Endodermal cell (in vitro differentiated cells): ENCODE results near the gene NACC2. TPM values are rescaled to one million over a fixed set of nuclear protein-coding genes. Genes with fewer than 3 reads are reported as not detected.

Source experiments
- DNase-seq: peaks from one replicate; pipeline ENCODE4 v3.0.0-alpha.2; 2017
- H3K27ac ChIP-seq: 2 replicates; pipeline ENCODE4 v1.5.1; 2013; ENCODE audit warnings: mild to moderate bottlenecking, low read depth, low read length, moderate library complexity
- H3K27me3 ChIP-seq: 2 replicates; pipeline ENCODE4 v1.6.1; 2013; ENCODE audit warnings: mild to moderate bottlenecking, low read length, moderate library complexity; ENCODE audit not compliant: insufficient read depth, control insufficient read depth, poor library complexity, severe bottlenecking
- H3K36me3 ChIP-seq: 2 replicates; pipeline ENCODE4 v1.7.0; 2013; ENCODE audit warnings: mild to moderate bottlenecking, low read length, moderate library complexity; ENCODE audit not compliant: control insufficient read depth, insufficient read depth
- H3K4me1 ChIP-seq: one replicate; pipeline ENCODE4 v1.7.0; 2013; ENCODE audit warnings: low read length; ENCODE audit not compliant: control insufficient read depth, insufficient read depth
- H3K4me3 ChIP-seq: 2 replicates; pipeline ENCODE4 v1.5.1; 2013; ENCODE audit warnings: mild to moderate bottlenecking, low read length, moderate library complexity
- H3K9ac ChIP-seq: 2 replicates; pipeline ENCODE4 v1.6.1; 2013; ENCODE audit warnings: mild to moderate bottlenecking, low read length, moderate library complexity; ENCODE audit not compliant: poor library complexity, severe bottlenecking; ENCODE audit errors: extremely low read depth
- H3K9me3 ChIP-seq: 2 replicates; pipeline ENCODE4 v1.6.1; 2013; ENCODE audit warnings: mild to moderate bottlenecking, low read length, moderate library complexity; ENCODE audit not compliant: control insufficient read depth
- H3K27ac Mint-ChIP-seq: 2 replicates; pipeline ENCODE4 v1.8.0; 2020; ENCODE audit warnings: mixed read lengths
- H3K27me3 Mint-ChIP-seq: 2 replicates; pipeline ENCODE4 v1.8.0; 2021; ENCODE audit warnings: mild to moderate bottlenecking, mixed read lengths; ENCODE audit not compliant: insufficient read depth
- H3K36me3 Mint-ChIP-seq: 2 replicates; pipeline ENCODE4 v1.8.0; 2020; ENCODE audit warnings: low read depth, mixed read lengths
- H3K4me1 Mint-ChIP-seq: 2 replicates; pipeline ENCODE4 v1.8.0; 2020; ENCODE audit warnings: mixed read lengths
- H3K4me3 Mint-ChIP-seq: 2 replicates; pipeline ENCODE4 v1.8.0; 2020; ENCODE audit warnings: mild to moderate bottlenecking, moderate library complexity, mixed read lengths
- H3K9me3 Mint-ChIP-seq: 2 replicates; pipeline ENCODE4 v1.8.0; 2020; ENCODE audit warnings: mild to moderate bottlenecking, mixed read lengths
- CTCF ChIP-seq: fragments of 200-600 bp; sonication (generic); conservative IDR thresholded peaks from 2 replicates; pipeline ENCODE4 v1.5.0; 2021; ENCODE audit warnings: antibody characterized with exemption, mild to moderate bottlenecking
- WGBS, 2 experiments: methylation state at CpG; one replicate each; pipeline versions ENCODE4 v1.1.5 to v1.1.7; 2013; ENCODE audit warnings: missing lambda C conversion rate in 2 of 2, mixed read lengths in 1 of 2; ENCODE audit not compliant: insufficient coverage in 1 of 2, insufficient read length in 1 of 2; 5-methylcytosine and 5-hydroxymethylcytosine counted together
- total RNA-seq, 2 donors: library from RNA; stranded (reverse); fragmentation: NEBNext Ultra II Directional in 1 of 2; extraction: Animal tissue kit (Norgen Biotek cat#: 25700) in 1 of 2; gene quantifications; 2 replicates in 1 of 2; 3 replicates in 1 of 2; pipeline ENCODE4 v1.2.1, GENCODE V29; 2021

NACC2 gene
- total RNA-seq, 2 donors from 2014 or later: 12.4 to 16.7 TPM

DNA sequence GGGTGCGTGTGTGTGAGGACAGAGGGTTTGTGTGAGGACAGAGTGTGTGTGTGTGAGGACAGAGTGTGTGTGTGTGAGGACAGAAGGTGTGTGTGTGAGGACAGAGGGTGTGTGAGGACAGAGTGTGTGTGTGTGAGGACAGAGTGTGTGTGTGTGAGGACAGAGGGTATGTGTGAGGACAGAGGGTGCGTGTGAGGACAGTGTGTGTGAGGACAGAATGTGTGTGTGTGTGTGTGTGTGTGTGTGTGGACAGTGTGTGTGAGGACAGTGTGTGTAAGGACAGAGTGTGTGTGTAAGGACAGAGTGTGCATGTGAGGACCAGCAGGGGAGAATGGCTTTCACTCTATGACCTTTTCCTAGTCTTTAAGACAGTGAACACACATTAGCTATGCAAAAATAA, 70.8 kb downstream of the NACC2 start:
- no peak for TF ChIP-seq CTCF
- Mint-ChIP-seq H3K36me3 (peaks cover 18% of the 10 kb centered on the region), H3K27ac (peak overlapping the region; percentile 18), H3K4me1 (no peaks in the 10 kb centered on the region), H3K27me3 (peaks cover 4% of the 10 kb centered on the region), H3K9me3 (peaks cover 4% of the 10 kb centered on the region), H3K4me3 (no peak overlapping the region)
- Histone ChIP-seq H3K4me1 (no peaks in the 10 kb centered on the region), H3K27ac (no peak overlapping the region), H3K9me3 (peaks cover 9% of the 10 kb centered on the region), H3K9ac (no peak overlapping the region), H3K36me3 (peaks cover 7% of the 10 kb centered on the region), H3K4me3 (no peak overlapping the region), H3K27me3 (no peaks in the 10 kb centered on the region)
- 75 to 90% methylated on average over 2 of the region's 2 CpGs for WGBS, 2 experiments
- DNase-seq: peak; percentile 15

- no peaks in the 10 kb centered on the region for H3K27me3 ChIP-seq
- Mint-ChIP-seq H3K4me1 (no peaks in the 10 kb centered on the region), H3K36me3 (peaks cover 15% of the 10 kb centered on the region), H3K27ac (no peak overlapping the region), H3K4me3 (no peak overlapping the region), H3K9me3 (no peaks in the 10 kb centered on the region), H3K27me3 (peaks cover 4% of the 10 kb centered on the region)
- peaks cover under 1% of the 10 kb centered on the region for H3K36me3 ChIP-seq
- no peaks in the 10 kb centered on the region for H3K4me1 ChIP-seq
- WGBS, 2 experiments: 90 to 96% methylated on average over 5 to 16 of the region's 16 CpGs
- no peak overlapping the region for H3K4me3 ChIP-seq
- DNase-seq: peak; percentile 39
- H3K9me3 ChIP-seq: peaks cover 3% of the 10 kb centered on the region
- no peak overlapping the region for H3K9ac ChIP-seq
- no peak for TF ChIP-seq CTCF
- H3K27ac ChIP-seq: no peak overlapping the region
These were observed 71.5 kb downstream of the NACC2 start for GRCh38 chr9:136023410-136024225.

DNA sequence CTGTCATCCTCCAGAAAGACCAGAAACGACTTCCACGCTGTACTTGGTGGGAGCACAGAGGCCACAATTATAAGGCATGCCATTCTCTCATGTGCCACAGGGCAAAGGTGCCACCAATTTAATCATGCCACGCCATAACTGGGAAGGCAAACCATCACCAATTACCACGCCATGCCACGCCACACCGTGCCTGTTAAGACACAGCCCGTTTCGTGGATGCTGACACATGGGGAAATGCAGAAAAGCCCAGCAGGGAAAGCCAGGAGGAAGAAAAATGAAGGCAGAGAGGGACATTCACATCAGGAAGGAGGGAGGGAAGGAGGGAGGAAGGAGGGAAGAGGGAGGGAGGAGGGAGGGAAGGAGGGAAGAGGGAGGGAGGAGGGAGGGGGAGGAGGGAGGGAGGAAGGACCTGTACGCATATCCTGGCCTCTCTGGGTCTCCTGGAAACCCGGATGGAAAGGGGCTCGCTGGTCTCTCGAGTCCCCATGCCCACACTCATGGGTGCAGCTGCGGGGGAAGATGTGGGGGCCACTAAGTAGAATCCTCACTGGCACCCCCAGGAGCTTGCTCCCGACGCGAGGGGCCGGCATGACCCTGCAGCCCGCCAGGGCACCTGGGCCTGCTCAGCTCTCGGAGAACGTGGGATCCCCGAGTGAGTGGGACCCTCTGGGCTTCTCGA, 72.2 kb downstream of the NACC2 start:
- no peaks in the 10 kb centered on the region for H3K36me3 ChIP-seq
- peaks cover 4% of the 10 kb centered on the region for H3K27me3 Mint-ChIP-seq
- H3K36me3 Mint-ChIP-seq: peaks cover 15% of the 10 kb centered on the region
- H3K27ac Mint-ChIP-seq: no peak overlapping the region
- no peaks in the 10 kb centered on the region for H3K4me1 ChIP-seq
- H3K27ac ChIP-seq: no peak overlapping the region
- H3K4me3 ChIP-seq: no peak overlapping the region
- no peak overlapping the region for H3K9ac ChIP-seq
- H3K4me3 Mint-ChIP-seq: no peak overlapping the region
- TF ChIP-seq CTCF: no peak
- DNase-seq: peak; percentile 33
- H3K4me1 Mint-ChIP-seq: no peaks in the 10 kb centered on the region
- H3K27me3 ChIP-seq: no peaks in the 10 kb centered on the region
- H3K9me3 Mint-ChIP-seq: no peaks in the 10 kb centered on the region
- no peaks in the 10 kb centered on the region for H3K9me3 ChIP-seq
- 95 to 99% methylated on average over 14 to 22 of the region's 22 CpGs for WGBS, 2 experiments
